NK-92 treated with Interleukin-12 subunit alpha and Interleukin-12 subunit beta, amount 100 ng/mL, for 24 hours (cell line): Measurements from ENCODE around the gene SLC25A43.
A peak's percentile ranks its signal among the peaks of the same experiment; 100 is the strongest.
"Not testable (repeated sequence)": the region's sequence is repeated elsewhere in the genome, so short reads cannot be mapped to it uniquely, and the experiment has no call there.

Source experiments
- DNase-seq: peaks from one replicate; lab custom pipeline; 2025; lab: John Stamatoyannopoulos, UW

The SLC25A43 gene

DNA sequence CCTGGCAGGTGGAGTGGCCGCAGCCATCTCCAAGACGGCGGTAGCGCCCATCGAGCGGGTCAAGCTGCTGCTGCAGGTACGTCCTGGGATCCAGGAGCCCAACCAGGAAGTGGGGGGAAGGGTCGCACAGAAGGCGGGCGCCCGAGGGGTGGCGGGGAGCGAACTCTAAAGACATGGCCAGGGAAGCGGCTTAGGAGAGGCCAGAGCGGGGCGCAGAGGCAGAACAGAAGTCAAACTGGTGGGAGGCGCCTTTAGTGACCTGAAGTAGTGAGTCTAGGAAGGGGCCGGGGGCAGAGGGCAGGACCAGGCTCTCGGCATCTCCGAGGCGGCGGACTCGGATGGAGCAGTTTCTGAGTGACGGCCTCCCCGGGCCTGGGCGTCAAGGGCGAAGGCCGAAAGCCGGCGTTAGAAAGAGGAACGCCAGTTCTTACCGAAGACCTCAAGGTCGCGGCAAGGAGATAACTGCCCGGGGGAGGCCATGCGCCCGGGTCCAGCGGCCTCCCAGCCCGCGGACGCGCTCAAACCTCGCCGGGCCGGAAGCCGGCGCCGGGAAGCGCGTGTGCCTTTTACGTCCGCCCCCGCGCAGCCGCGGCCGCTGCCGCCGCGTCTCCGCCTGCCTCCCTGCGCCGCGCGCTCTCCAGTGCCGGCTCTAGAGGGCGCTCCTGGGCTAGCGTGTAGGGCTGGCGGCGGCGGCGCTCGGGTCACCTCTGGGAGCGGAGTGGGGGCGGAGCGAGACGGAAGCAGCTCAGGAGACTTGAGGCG is 69.6 kb downstream of the SLC25A43 start:
- DNase-seq: peak; percentile 75

DNA sequence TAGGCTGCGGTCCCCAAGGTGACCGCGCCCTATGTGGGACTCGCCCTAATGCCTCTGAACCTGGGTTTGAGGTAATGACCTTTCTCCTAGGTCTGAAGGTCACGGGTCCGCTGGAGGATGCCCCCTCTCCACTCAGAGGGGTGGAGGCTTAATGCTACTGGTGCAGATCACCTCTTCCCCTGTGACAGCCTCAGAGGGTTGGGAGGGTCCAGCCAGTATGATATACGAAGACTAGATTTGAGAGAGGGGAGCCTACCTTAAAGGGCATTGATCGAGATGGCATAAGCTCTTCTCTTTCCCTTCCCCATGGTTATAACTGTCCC is 70.1 kb downstream of the SLC25A43 start:
- no peak for DNase-seq

DNA sequence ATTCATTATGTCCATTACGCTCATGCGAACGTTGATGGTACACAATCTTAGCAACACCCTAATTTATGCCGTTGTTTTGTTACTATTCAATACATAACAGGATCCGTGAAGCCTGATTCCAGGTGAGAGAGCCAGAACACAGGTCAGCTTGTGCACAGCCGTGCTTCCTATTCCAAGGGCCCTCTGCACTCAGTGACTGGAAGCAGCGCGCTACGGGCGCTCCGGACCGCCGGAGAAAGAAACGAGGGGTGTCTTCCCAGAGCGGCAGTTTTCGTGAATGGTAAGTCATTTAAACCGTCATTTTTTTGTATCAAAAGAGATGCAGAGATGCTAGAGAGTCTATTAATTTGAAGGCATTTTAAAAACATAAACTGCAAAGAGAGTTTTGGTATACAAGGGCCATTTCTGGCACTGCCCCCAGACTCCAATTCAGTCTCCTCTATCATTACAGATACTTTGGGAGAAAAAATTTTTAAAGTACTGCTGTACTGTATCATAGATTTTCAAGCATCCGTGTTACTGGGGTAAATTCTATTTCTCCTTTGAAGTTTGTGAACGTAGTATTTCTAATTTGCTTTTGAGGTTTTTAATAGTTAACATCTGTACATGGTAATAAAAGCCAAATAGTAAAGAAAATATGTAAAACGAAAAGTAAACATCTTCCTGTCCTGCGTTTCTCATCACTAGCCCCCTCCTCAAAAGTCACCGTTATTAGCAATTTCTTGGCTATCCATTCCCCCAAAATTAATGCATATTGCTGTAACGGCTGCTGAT is 75.7 kb downstream of the SLC25A43 start:
- DNase-seq: no peak

DNA sequence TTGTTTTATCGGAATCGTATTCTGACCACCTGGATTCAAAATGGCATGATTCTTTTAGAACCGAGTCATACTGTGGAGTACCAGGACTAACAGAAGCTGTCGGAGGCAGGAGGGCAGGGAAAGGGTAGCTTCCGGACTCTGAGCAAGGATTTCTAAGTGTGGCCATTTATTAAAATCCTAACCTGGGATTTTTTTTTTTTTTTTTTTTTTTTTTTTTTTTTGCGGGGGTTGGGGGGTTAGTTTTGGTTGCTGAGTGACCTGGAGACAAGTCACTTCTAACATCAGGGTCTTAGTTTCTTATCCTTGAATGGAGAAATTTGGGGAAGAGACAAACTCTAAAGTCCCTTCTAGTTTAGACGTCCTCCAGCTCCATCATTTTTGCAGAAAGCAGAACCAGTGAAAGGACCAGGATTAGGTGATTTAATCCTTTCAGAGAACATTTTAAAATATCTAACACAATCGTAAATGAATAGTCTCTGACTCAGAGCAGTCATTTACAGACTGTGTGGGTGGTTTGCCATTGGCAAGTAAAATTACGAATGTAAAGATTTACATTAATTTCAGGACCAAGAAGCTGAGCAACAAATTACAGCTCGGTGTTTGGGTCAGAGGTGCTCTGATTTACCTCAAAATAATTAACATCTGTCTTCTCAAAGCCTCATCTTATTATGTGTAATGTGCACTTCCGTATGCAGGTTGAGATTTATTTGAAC is 76.4 kb downstream of the SLC25A43 start:
- no peak for DNase-seq

DNA sequence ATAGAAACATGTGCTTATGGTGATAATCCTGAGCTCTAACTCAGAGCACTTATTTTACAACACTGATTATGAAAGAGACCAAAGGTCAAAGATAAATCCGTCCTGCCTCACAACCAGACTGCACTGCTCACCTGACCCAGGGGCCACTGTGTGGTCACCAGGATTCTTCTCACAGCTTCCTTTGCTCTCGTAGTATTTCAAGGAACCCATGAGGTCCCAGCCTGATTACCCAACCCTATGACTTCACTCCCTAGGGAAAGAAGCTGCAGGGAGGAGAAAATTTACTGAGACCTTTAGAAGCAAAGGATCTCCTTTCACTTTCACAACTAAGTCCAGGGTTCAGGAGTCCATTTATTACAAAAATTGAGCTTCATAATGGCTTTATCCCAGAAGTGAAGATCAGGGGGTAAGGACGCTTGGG is 78.7 kb downstream of the SLC25A43 start:
- no peak for DNase-seq

DNA sequence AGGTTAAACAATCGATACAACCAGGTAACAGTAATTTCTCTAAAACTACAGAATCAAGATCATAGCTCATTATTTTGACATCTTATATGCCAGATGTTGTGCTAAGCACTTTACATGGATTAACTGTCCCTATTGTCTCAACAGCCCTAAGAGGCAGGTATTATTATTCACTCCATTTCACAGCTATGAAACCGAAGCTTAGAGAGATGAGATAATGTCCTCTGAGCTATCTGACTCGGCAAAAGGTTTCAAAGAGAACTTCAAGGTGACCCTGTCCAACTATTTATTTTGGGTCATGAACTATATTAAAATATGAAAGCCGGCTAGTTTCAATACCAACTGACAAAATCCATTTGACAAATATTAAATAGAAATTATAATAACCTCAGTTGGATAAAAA is 79.4 kb downstream of the SLC25A43 start:
- no peak for DNase-seq

DNA sequence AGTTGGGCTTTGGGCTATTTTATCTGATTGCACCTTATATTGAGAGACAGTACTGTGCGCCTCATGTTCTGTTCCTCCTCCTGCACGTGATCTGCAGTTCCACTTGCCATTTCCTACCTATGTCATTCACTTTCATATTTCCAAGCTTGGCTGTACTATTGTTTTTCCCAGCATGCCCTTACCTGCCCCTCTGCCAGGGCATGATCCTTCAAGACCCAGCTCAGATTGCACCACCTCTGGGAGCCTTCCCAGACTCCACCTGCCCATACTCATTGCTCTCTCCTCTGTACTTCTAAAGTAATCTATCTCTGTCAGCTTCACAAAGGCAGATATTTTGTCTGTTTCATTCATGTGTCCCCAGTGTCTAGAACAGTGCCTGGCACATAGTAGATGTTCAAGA is 80.7 kb downstream of the SLC25A43 start:
- no peak for DNase-seq

DNA sequence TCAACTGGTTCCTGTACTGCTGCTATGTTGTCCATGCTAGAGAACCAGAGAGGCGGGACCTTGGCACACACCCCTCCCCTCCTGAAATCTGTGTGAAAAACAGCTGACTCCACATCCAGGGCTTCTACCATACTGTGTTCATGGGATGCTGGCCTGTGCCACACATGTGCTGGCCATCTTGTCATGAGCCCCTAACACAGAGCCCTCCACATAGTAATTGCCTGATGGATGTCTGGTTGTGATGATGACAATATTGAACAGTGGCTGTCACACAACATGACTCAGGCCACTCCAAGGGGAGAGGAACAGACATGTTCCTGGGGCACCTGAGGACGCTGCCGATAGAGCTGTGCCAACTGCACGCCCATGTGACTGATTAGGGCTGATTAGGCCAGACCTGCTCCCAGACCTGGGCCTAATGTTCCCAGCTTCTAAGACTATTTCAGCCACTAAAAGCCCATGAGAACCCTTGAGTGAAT is 82.2 kb downstream of the SLC25A43 start:
- no peak for DNase-seq

DNA sequence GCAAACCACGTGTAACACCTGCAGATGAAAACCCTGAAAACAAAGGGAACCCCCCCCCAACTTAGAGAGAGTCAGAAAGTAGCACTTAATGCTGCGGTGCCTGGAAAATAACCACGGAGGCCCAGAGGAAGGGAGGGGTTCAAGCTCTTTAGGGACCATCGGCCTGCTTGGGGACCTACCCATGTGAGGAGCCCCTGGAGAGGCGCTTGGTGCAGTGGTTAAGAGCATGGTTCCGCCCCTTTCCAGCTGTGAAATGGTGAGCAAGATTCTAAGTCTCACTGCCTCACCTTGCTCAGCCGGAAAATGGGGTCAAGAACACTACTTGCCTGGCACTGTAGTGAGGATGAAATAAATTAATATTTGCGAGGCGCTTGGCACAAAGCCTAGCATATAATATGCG is 82.9 kb downstream of the SLC25A43 start:
- no peak for DNase-seq

DNA sequence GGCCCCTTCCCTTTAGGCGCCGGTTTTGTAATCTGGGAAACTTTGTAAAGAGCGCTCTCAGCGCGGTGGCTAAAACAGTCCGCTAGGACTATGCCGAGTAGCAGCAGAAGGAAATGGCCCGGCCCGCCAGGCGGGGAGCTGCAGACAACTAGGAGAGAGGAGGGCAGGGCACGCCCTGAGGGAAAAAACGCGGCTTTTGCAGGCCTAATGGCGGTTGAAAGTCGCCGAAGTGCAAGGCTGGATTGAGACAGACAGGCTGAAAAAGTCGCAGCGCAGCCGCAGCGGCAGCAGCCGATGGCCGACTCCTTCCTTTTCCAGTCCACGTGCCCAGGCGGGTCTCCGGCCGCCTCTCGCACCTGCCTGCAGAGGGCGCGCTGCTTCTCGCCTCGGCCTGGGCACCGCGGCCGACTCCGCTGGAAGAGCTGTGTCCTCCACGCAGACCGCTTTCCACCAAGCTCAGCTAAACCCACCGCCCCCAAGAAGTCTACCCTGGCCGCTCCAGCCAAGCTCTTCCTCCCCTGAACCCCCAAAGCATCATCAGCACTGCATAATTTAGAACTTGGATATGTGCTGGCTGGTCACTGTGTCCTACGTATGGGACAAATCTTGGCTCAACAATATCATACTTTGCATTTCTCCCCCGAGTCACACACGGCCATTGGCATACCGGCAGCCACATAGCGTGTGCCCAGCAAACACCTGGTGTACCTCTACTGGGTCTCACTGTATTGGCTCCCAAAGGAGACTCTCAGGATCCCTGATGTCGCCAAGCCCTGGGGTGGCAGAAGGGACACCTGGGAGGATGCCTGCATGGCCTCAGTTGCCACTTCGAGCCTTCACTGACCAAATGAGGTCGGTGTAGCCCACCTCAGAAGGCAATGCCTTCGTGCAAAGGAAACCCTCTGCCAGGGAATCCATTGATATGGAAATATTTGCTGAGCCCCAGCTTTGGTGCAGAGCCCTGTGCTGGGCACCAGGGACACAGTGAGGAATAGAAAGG is 83.6 kb downstream of the SLC25A43 start:
- DNase-seq: no peak

DNA sequence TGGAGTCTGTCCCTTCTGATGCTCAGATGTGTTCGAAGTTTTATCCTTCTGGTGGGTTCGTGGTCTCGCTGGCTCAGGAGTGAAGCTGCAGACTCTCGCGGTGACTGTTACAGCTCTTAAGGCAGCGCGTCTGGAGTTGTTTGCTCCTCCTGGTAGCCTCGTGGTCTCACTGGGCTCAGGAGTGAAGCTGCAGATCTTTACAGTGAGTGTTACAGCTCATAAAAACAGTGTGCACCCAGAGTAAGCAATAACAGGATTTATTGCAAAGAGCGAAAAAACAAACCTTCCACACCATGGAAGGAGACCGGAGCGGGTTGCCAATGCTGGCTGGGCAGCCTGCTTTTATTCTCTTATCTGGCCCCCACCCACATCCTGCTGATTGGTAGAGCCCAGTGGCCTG is 87.6 kb downstream of the SLC25A43 start:
- DNase-seq: no peak

DNA sequence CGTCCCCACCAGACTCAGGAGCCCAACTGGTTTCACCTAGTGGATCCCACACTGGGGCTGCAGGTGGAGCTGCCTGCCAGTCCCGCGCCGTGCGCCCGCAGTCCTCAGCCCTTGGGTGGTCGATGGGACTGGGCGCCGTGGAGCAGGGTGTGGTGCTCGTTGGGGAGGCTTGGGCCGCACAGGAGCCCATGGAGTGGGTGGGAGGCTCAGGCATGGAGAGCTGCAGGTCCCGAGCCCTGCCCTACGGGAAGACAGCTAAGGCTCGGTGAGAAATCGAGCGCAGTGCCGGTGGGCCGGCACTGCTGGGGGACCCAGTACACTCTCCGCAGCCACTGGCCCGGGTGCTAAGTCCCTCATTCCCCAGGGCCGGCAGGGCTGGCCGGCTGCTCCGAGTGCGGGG is 88.6 kb downstream of the SLC25A43 start:
- not testable (repeated sequence) for DNase-seq

DNA sequence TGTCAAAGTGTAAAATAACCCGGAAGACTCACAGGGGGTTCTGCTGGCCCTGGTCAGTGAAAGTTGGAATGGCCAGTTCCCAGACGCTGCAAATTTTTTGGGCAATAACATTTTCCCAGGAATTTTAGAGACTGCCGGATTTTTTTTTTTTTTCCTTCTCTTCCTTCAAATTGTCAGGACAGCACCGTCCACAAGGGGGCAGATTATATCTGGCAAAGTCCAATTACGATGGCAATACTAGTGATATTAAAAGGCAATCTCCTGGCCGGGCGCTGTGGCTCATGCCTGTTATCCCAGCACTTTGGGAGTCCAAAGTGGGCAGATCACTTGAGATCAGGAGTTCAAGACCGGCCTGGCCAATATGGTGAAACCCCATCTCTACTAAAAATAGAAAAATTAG is 89.6 kb downstream of the SLC25A43 start:
- no peak for DNase-seq

DNA sequence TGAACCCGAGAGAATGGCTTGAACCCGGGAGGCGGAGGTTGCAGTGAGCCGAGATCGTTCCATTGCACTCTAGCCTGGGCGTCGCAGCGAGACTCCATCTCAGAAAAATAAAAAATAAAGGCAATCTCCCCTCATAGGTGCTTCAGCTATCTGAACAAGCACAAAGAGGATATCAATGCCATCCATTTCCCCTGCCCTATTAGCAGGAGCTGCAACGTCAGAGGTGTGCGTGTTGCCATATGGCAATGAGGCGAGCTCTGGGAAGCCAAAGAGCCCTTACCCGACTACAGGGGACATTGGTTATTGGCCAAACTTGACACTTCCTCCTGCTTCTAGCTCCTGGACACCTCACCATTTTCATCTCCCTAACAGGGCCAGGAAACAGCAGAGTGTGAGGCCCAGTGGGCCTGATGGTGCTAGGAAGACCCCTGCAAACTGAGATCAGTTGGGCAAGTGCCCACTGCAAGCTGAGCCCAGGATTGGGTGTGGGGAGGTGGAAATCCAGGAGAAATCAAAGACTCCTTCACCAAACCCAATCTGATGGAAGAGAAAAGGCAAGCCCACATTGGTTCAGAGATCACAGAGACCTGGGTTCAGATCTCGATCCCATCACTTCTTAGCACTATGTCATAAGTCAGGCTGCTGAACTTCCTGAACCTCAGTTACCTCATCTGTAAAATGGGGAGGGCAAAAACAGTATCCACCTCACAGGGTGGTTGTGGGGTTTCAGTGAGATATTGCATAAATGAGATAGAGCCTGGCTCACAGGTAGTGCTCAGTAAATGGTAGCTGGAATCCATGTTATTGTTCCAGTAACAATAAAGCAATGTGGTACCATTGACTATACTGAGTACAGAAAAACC is 90.3 kb downstream of the SLC25A43 start:
- DNase-seq: no peak

DNA sequence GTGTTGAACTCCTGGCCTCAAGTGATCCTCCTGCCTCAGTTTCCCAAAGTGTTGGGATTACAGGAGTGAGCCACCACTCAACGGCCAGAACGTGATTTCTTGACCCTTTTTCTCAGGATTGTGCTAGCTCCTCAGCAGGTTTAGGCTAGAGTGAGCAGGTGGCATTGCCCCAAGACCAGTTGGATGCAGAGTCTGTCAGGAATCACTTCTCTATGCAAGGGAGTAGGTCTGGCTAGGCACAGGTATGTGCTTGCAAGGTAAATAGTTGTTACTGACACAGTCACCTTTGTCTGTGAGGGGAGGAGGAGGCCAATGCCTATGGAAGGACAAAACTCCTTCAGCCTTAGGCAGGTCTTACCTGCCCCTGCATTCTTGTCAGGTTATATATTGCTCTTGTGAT is 93.3 kb downstream of the SLC25A43 start:
- DNase-seq: no peak

DNA sequence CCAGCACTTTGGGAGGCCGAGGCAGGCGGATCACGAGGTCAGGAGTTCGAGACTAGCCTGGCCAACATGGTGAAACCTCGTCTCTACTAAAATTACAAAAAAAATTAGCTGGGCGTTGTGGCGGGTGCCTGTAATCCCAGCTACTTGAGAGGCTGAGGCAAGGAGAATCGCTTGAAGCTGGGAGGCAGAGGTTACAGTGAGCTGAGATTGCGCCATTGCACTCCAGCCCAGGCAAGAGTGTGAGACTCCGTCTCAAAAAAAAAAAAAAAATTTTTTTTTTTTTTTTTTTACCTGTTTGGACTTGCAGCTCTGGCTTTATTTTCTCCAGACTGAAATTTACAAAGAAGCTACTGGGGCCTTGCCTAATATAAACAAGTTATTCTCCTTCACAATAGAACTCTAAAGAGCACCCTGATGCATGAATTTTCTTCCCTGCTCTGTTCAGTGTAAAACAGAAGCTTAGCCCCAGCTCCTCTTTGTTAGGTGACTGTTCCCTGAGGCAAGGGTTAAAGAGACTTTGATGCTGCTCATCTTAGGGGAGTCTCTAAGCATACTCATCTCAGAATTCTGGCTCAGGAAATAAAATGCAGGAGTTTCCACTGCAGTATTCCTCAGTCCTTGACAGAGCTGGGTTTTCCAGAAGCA is 94.8 kb downstream of the SLC25A43 start:
- DNase-seq: not testable (repeated sequence)

DNA sequence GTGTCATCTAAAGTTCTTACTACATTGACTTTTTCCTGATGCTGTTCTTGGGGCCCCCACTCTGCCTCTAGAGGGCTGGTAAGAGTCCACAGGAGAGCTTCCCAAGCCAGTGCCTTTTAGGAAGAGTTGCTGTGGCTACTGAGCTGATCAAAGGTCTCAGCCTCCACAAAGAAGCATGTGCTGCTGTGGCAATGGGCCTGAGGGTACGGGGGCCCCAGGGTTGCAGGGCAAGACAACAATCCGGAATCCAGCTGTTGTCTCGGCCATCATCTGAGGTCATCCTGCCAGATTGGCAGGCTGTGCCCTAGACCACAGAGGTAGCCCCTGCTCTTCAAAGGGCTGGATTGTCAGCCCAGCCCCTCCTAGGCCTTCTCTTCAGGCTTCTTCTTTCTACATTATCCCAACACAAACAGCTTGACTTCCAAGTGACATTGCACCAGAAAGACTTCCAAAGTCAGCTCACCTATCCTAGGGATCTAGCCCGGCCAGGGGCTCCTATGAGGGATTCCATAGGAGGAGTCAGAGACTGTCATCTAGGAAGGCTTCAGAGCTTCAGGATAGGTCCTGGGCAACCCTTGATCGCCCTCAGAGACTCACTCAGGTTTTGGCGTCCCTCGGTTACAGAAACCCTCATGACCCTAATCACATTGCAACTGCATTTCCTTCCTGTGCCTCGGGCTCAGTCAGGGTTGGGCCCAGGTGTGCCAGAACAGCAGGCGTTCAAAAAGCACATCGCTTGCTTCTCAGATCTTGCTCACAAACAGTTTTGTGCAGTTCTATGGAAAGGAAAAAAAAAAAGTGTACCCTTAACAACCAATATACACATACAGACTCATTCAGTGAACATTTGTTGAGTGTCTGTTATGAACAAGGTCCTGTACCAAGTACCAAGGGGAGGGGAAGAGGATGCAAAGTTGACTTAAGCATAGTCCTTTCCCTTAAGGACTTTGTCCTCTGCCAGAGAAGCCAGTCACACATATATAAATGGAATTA is 96.9 kb downstream of the SLC25A43 start:
- DNase-seq: no peak

DNA sequence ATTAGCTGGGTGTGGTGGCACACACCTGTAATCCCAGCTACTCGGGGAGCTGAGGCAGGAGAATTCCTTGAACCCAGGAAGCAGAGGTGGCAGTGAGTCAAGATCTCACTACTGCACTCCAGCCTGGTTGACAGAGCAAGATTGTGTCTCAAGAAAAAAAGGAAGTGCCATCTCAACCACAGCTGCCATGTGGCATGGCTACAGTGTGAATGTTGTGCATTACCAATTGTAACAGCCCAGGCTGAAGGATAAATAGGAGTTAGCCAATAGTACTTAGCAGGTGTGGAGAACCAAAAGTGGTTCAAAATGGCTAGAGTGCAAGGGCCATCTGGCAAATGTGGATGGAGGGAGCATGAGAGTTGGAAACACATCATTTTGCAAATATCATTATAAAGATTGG is 98.0 kb downstream of the SLC25A43 start:
- no peak for DNase-seq
